CD4-positive, alpha-beta T cell (primary cell): Measurements from ENCODE around the gene P2RY13. TPM values are rescaled to one million over a fixed set of nuclear protein-coding genes. Genes with fewer than 3 reads are reported as not detected.
A peak's percentile ranks its signal among the peaks of the same experiment; 100 is the strongest.

Source experiments
- ATAC-seq: fragments of 200-7000 bp; cut with Tn5 transposase; one replicate; pipeline ENCODE4 v1.10.0; 2022; ENCODE audit warnings: mild to moderate bottlenecking; ENCODE audit not compliant: poor library complexity
- CTCF ChIA-PET: fragments of 350-600 bp; sonication (Branson Sonifier 250); formaldehyde crosslinking; loops from one replicate; lab custom pipeline; 2021; ENCODE audit warnings: antibody characterized with exemption, inconsistent platforms; lab: Charles Lee
- POLR2A ChIA-PET: fragments of 350-600 bp; sonication (Branson Sonifier 250); formaldehyde crosslinking; loops from one replicate; lab custom pipeline; 2021; ENCODE audit warnings: antibody characterized with exemption, inconsistent platforms; lab: Charles Lee
- DNase-seq, 14 experiments: peaks; one replicate each; pipeline ENCODE4 v3.0.0-alpha.2; 2013 to 2020; ENCODE audit warnings: mixed read lengths in 2 of 14
- H3K27ac ChIP-seq, 2 donors: one replicate each; pipeline versions ENCODE4 v1.5.1 to v1.7.0; 2013; ENCODE audit warnings: low read length in 2 of 2, low read depth in 1 of 2, mild to moderate bottlenecking in 1 of 2
- H3K27me3 ChIP-seq, 2 experiments: 1 replicate in 1 of 2; 2 replicates in 1 of 2; pipeline versions ENCODE4 v1.6.1 to v1.7.0; 2013; ENCODE audit warnings: low read length in 2 of 2, control low read depth in 1 of 2, mild to moderate bottlenecking in 1 of 2, moderate library complexity in 1 of 2; ENCODE audit not compliant: insufficient read depth in 2 of 2, control insufficient read depth in 1 of 2
- H3K36me3 ChIP-seq: one replicate; pipeline ENCODE4 v1.6.1; 2013; ENCODE audit warnings: low read length, control low read depth; ENCODE audit not compliant: insufficient read depth
- H3K4me1 ChIP-seq: one replicate; pipeline ENCODE4 v1.6.1; 2013; ENCODE audit warnings: low read length, control low read depth; ENCODE audit not compliant: insufficient read depth
- H3K4me3 ChIP-seq: one replicate; pipeline ENCODE4 v1.5.1; 2013; ENCODE audit warnings: mild to moderate bottlenecking, low read length, moderate library complexity
- H3K9me3 ChIP-seq, 2 experiments: 1 replicate in 1 of 2; 2 replicates in 1 of 2; pipeline versions ENCODE4 v1.6.1 to v1.7.0; 2013; ENCODE audit warnings: low read length in 2 of 2, mild to moderate bottlenecking in 2 of 2, control low read depth in 1 of 2, moderate library complexity in 1 of 2; ENCODE audit not compliant: control insufficient read depth in 1 of 2, insufficient read depth in 1 of 2
- H3K27ac Mint-ChIP-seq: one replicate; pipeline ENCODE4 v1.8.0; 2020; ENCODE audit warnings: mixed read lengths
- H3K27me3 Mint-ChIP-seq: one replicate; pipeline ENCODE4 v1.8.0; 2021; ENCODE audit warnings: mixed read lengths
- H3K36me3 Mint-ChIP-seq: one replicate; pipeline ENCODE4 v1.8.0; 2021; ENCODE audit warnings: low read depth, mixed read lengths
- H3K4me1 Mint-ChIP-seq: one replicate; pipeline ENCODE4 v1.8.0; 2021; ENCODE audit warnings: low read depth, mixed read lengths
- H3K4me3 Mint-ChIP-seq: one replicate; pipeline ENCODE4 v1.8.0; 2020; ENCODE audit warnings: mild to moderate bottlenecking, mixed read lengths
- H3K9me3 Mint-ChIP-seq: one replicate; pipeline ENCODE4 v1.8.0; 2020; ENCODE audit warnings: mixed read lengths
- CTCF ChIP-seq: fragments of 200-600 bp; IDR thresholded peaks from one replicate; pipeline ENCODE4 v1.8.0; 2022; ENCODE audit warnings: antibody characterized with exemption, mild to moderate bottlenecking
- intact Hi-C, 2 experiments: fragments of 100-400 bp; cut with DNase I in 1 of 2; cut with micrococcal nuclease in 1 of 2; formaldehyde crosslinking; loops; one replicate each; pipeline versions ENCODE4 v1.15.1 to v1.9.0; 2023 to 2025; cut with DNase I, micrococcal nuclease
- polyA plus RNA-seq, 2 donors: library from polyadenylated mRNA; unstranded; fragments of 120-200 nt; gene quantifications; one replicate each; pipeline ENCODE4 v1.2.1, GENCODE V29; 2013
- total RNA-seq, 174 experiments: library from RNA in 2 of 174; stranded (reverse) in 2 of 174; gene quantifications; one replicate each; pipeline ENCODE4 v1.2.3 and lab custom pipeline; 2021 to 2026

P2RY13 gene
- under 1 TPM in 1 of 2 experiments, not detected in 1; 0.08 TPM for total RNA-seq
- polyA plus RNA-seq (2013, experiment 1 of 2) = 6.3 TPM
- 6.4 TPM for polyA plus RNA-seq (2013, experiment 2 of 2)
- 0 to 2.8 (median 0) reads per million in 172 experiments for total RNA-seq (lab: John Stamatoyannopoulos, UW)

GRCh38 chr3:151329363-151329762, at the start of gene P2RY13:
P2RY13 (minus strand) TSS chr3:151329549; CDS start chr3:151329528, 21 bp downstream.
- Mint-ChIP-seq H3K9me3 (no peaks in the 10 kb centered on the region), H3K27me3 (peaks cover 19% of the 10 kb centered on the region), H3K36me3 (no peaks in the 10 kb centered on the region), H3K27ac (no peak within 1 kb of the TSS), H3K4me1 (no peaks in the 10 kb centered on the region), H3K4me3 (no peak within 1 kb of the TSS)
- POLR2A ChIA-PET = no interaction called here
- no peak within 1 kb of the TSS for H3K27ac ChIP-seq
- intact Hi-C loops = loop anchor here in 1 of 2 experiments (5.0 kb wide), 1 partner anchor 102 kb away; no protein-coding TSS in a partner anchor
- H3K36me3 ChIP-seq = no peaks in the 10 kb centered on the region
- ATAC-seq (no peak), DNase-seq (peak in 1 of 14 experiments; percentile 13)
- TF ChIP-seq CTCF = no peak
- H3K4me3 ChIP-seq = peak within 1 kb of the TSS; percentile 34
- CTCF ChIA-PET = no interaction called here
- no peaks in the 10 kb centered on the region for H3K4me1 ChIP-seq
- no peaks in the 10 kb centered on the region for H3K9me3 ChIP-seq
- no peaks in the 10 kb centered on the region for H3K27me3 ChIP-seq

GRCh38 chr3:151377768-151378385, 48.5 kb upstream of the P2RY13 start:
- Histone ChIP-seq H3K9me3 (no peaks in the 10 kb centered on the region), H3K27ac (no peak overlapping the region), H3K36me3 (no peaks in the 10 kb centered on the region), H3K27me3 (no peaks in the 10 kb centered on the region), H3K4me3 (no peak overlapping the region), H3K4me1 (no peaks in the 10 kb centered on the region)
- Mint-ChIP-seq H3K4me3 (no peak overlapping the region), H3K4me1 (no peaks in the 10 kb centered on the region), H3K9me3 (no peaks in the 10 kb centered on the region), H3K36me3 (no peaks in the 10 kb centered on the region), H3K27me3 (no peaks in the 10 kb centered on the region), H3K27ac (no peak overlapping the region)
- DNase-seq (no peak), ATAC-seq (no peak)
- intact Hi-C loops = no loop called here
- TF ChIP-seq CTCF = no peak
- CTCF ChIA-PET = no interaction called here
- POLR2A ChIA-PET = no interaction called here

- POLR2A ChIA-PET = interaction anchor here (0.6 kb wide), 1 partner anchor 29 kb away, joined by 3 read pairs; no protein-coding TSS in a partner anchor
- no peak overlapping the region for H3K4me3 ChIP-seq
- Mint-ChIP-seq H3K27me3 (no peaks in the 10 kb centered on the region), H3K4me1 (no peaks in the 10 kb centered on the region), H3K9me3 (no peaks in the 10 kb centered on the region), H3K4me3 (no peak overlapping the region), H3K36me3 (no peaks in the 10 kb centered on the region), H3K27ac (no peak overlapping the region)
- DNase-seq (no peak), ATAC-seq (no peak)
- no peak overlapping the region for H3K27ac ChIP-seq
- no peaks in the 10 kb centered on the region for H3K9me3 ChIP-seq
- no peaks in the 10 kb centered on the region for H3K36me3 ChIP-seq
- no peaks in the 10 kb centered on the region for H3K27me3 ChIP-seq
- intact Hi-C loops = no loop called here
- TF ChIP-seq CTCF = no peak
- no peaks in the 10 kb centered on the region for H3K4me1 ChIP-seq
- CTCF ChIA-PET = no interaction called here
These were observed 42.9 kb upstream of the P2RY13 start for GRCh38 chr3:151372063-151372820.
